ENCODE data around the gene KRT73.

- no peak for TF ChIP-seq CTCF (IDR thresholded peaks at IDR 0.05)
- TF ChIP-seq POLR2A (IDR thresholded peaks at IDR 0.05) = no peak
Observed at GRCh38 chr12:52637299-52637698, 18.9 kb upstream of the KRT73 start.
